Lung (tissue), 12 donors: Measurements from ENCODE around the gene L3MBTL4. TPM values are rescaled to one million over a fixed set of nuclear protein-coding genes. Genes with fewer than 3 reads are reported as not detected.

Source experiments
- ATAC-seq: fragments of 200-7000 bp; cut with Tn5 transposase; one replicate; pipeline ENCODE4 v1.9.1; 2020; ENCODE audit warnings: moderate number of reproducible peaks; ENCODE audit not compliant: insufficient read depth, low FRiP score
- DNase-seq, 3 donors: peaks; one replicate each; pipeline ENCODE4 v3.0.0-alpha.2; 2013 to 2017
- H3K27ac ChIP-seq, 2 donors: one replicate each; pipeline ENCODE4 v1.5.1; 2013; ENCODE audit warnings: mild to moderate bottlenecking in 2 of 2, moderate library complexity in 2 of 2, control low read depth in 1 of 2, inconsistent platforms in 1 of 2, low read depth in 1 of 2, low read length in 1 of 2
- H3K27me3 ChIP-seq, 3 donors: one replicate each; pipeline ENCODE4 v1.5.1; 2013; ENCODE audit warnings: low read length in 2 of 3; ENCODE audit not compliant: control insufficient read depth in 3 of 3, insufficient read depth in 3 of 3
- H3K36me3 ChIP-seq, 4 donors: one replicate each; pipeline ENCODE4 v1.5.1; 2013; ENCODE audit warnings: low read length in 4 of 4, mild to moderate bottlenecking in 1 of 4, moderate library complexity in 1 of 4; ENCODE audit not compliant: control insufficient read depth in 4 of 4, insufficient read depth in 4 of 4
- H3K4me1 ChIP-seq, 5 donors: one replicate each; pipeline ENCODE4 v1.5.1; 2013; ENCODE audit warnings: low read length in 5 of 5, mild to moderate bottlenecking in 2 of 5, moderate library complexity in 1 of 5; ENCODE audit not compliant: control insufficient read depth in 5 of 5, insufficient read depth in 5 of 5
- H3K4me3 ChIP-seq: one replicate; pipeline ENCODE4 v1.5.1; 2013; ENCODE audit warnings: mild to moderate bottlenecking, control low read depth, moderate library complexity
- H3K9ac ChIP-seq, 2 donors: one replicate each; pipeline ENCODE4 v1.5.1; 2013; ENCODE audit warnings: low read length in 2 of 2, control low read depth in 1 of 2; ENCODE audit not compliant: insufficient read depth in 1 of 2
- H3K9me3 ChIP-seq, 4 donors: one replicate each; pipeline ENCODE4 v1.5.1; 2013; ENCODE audit warnings: low read length in 3 of 4, mild to moderate bottlenecking in 1 of 4, moderate library complexity in 1 of 4; ENCODE audit not compliant: control insufficient read depth in 4 of 4, insufficient read depth in 3 of 4
- WGBS, 2 donors: extraction: QIAGEN DNeasy Blood & Tissue Kit; methylation state at CpG; one replicate each; pipeline ENCODE4 v1.1.7; 2013; 5-methylcytosine and 5-hydroxymethylcytosine counted together
- polyA plus RNA-seq, 2 donors: library from polyadenylated mRNA; stranded (reverse); fragments of 200-250 nt; gene quantifications; one replicate each; pipeline ENCODE4 v1.2.1, GENCODE V29; 2013
- total RNA-seq, 2 donors: library from RNA; depleted of rRNA in 1 of 2; stranded (reverse); fragments of >200 nt in 1 of 2; gene quantifications; one replicate each; pipeline ENCODE4 v1.2.1, GENCODE V29; 2014 to 2021
- TF ChIP-seq, protein P1 (sequence below): IDR thresholded peaks from 2 replicates; pipeline ENCODE4 v1.5.1; 2012; ENCODE audit warnings: mild to moderate bottlenecking; ENCODE audit errors: control extremely low read depth, extremely low read depth
- donor health status: control.
- donor health status: control.
- donor health status: Bipolar disorder and iron deficiency.
- donor health status: healthy.
- donor health status: DM: yes; HTN: yes; CAD: no.

L3MBTL4 gene
- total and polyA plus RNA-seq, 4 donors, result 2.8 to 16.8 (median 9.9) TPM

DNA sequence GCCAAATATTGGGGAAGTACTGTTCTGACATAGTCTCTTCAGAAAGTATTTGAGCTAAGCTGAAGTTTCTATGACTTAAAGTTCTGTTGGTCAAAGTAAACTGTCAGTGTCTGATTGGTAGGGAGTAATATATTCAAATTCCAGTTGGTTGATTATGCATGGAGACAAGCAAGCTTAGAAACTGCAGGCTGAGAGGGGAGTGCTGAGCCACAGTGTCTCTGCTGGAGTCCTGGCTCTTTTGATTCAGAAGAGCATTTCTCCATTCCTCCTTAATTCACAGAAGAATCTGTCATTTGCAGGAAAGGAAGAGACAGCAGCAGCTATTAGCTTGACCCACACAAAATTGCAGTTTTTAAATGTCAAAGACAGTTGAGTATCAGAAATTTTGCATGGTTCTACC, 318.0 kb downstream of the L3MBTL4 start:
- TF ChIP-seq, protein P1, sequence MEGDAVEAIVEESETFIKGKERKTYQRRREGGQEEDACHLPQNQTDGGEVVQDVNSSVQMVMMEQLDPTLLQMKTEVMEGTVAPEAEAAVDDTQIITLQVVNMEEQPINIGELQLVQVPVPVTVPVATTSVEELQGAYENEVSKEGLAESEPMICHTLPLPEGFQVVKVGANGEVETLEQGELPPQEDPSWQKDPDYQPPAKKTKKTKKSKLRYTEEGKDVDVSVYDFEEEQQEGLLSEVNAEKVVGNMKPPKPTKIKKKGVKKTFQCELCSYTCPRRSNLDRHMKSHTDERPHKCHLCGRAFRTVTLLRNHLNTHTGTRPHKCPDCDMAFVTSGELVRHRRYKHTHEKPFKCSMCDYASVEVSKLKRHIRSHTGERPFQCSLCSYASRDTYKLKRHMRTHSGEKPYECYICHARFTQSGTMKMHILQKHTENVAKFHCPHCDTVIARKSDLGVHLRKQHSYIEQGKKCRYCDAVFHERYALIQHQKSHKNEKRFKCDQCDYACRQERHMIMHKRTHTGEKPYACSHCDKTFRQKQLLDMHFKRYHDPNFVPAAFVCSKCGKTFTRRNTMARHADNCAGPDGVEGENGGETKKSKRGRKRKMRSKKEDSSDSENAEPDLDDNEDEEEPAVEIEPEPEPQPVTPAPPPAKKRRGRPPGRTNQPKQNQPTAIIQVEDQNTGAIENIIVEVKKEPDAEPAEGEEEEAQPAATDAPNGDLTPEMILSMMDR, result no peak
- Histone ChIP-seq H3K27me3 (no peaks in the 10 kb centered on the region), H3K9me3 (peaks cover 0 to 2% (median 0%) of the 10 kb centered on the region in 4 donors), H3K36me3 (peaks cover 0 to 1% (median 0%) of the 10 kb centered on the region in 4 donors), H3K4me1 (peaks cover 0 to 1% (median 0%) of the 10 kb centered on the region in 5 donors), H3K4me3 (no peak overlapping the region), H3K9ac (no peak overlapping the region), H3K27ac (no peak overlapping the region)
- no peak for DNase-seq
- ATAC-seq, result no peak

DNA sequence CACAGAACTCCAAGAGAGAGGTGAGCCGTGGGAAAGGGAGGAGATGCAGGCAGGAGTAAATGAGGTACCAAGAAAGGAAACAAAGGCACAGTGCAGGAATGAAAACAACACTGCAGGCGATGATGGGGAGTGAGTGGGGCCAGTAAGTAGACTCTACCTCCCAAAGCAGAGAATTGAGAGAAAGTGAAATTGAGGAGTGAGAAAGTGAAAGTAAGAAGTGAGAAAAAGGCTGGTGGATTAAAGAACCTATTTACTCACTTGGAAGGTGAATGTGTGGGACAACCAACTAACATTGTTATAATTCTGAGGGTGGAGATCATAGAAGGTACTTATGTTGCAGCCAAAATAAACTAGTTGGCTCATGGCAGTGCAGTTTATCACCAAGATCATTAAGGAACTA, 326.3 kb downstream of the L3MBTL4 start:
- no peak for ATAC-seq
- WGBS, 2 donors, result 88 to 90% methylated on average over 2 of the region's 2 CpGs
- TF ChIP-seq, protein P1, result no peak

DNA sequence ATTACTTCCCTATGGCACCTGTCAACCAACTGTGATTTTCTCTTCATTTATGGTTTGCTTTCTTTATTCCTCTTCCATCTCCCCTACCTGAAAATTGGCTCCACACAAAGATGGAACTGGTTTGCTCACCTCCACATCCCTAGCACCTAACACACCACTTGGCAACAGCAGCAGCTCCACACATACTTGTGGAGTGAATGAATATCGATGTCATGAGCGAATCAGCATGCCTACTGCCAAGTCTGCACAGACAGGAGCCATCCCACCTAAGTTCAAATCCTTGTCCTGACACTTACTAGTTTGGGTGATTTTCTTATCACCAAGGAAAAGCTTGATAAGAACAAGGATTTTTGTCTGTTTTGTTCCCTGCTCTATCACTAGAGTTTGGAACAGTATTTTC, 328.0 kb downstream of the L3MBTL4 start:
- TF ChIP-seq, protein P1, result no peak
- H3K4me1 ChIP-seq, result no peaks in the 10 kb centered on the region
- peaks cover 0 to 2% (median 0%) of the 10 kb centered on the region in 4 donors for H3K9me3 ChIP-seq
- H3K9ac ChIP-seq, result no peak overlapping the region
- no peak overlapping the region for H3K4me3 ChIP-seq
- H3K27me3 ChIP-seq, result no peaks in the 10 kb centered on the region
- ATAC-seq (no peak), DNase-seq (no peak)
- no peak overlapping the region for H3K27ac ChIP-seq
- WGBS, 2 donors, result 91 to 92% methylated on average over 2 of the region's 2 CpGs
- no peaks in the 10 kb centered on the region for H3K36me3 ChIP-seq

More for the DNA sequence above, 326.3 kb downstream of the L3MBTL4 start:
- H3K4me1 ChIP-seq, result no peaks in the 10 kb centered on the region
- no peak overlapping the region for H3K27ac ChIP-seq
- peaks cover 0 to 4% (median 0%) of the 10 kb centered on the region in 4 donors for H3K9me3 ChIP-seq
- H3K9ac ChIP-seq, result no peak overlapping the region
- H3K27me3 ChIP-seq, result no peaks in the 10 kb centered on the region
- no peak for DNase-seq
- peaks cover 0 to 1% (median 0%) of the 10 kb centered on the region in 4 donors for H3K36me3 ChIP-seq
- no peak overlapping the region for H3K4me3 ChIP-seq

DNA sequence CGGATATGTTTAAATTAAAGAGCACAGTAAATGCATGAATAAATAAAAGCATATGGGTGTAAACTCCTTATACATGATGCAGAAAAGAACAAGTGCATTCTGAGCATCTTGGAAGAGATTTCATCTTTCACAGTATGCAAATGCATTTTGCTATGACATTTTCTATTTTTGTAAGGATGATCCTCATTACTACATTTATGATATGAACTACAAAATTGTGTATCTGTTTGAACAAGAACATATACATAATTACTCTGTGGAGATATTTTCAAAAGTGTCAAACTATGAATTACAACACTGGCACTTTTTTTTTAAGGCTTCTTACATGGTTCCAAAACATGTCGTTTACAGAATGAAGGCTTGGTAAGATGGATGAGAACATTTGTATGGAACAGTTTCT, 335.3 kb downstream of the L3MBTL4 start:
- Histone ChIP-seq H3K36me3 (no peaks in the 10 kb centered on the region), H3K27ac (no peak overlapping the region), H3K4me3 (no peak overlapping the region), H3K9me3 (no peaks in the 10 kb centered on the region), H3K4me1 (no peaks in the 10 kb centered on the region), H3K27me3 (no peaks in the 10 kb centered on the region), H3K9ac (no peak overlapping the region)
- DNase-seq (no peak), ATAC-seq (no peak)
- WGBS, 2 donors, result 84 to 86% methylated on average over 2 of the region's 2 CpGs
- TF ChIP-seq, protein P1, result no peak
